HL-60 (cell line): ENCODE results near the gene VOPP1.

Source experiments
- DNase-seq, 2 experiments: peaks; one replicate each; pipeline ENCODE4 v3.0.0-alpha.2; 2010 to 2020; ENCODE audit warnings: low read depth in 1 of 2, low spot score in 1 of 2
- H3K27ac ChIP-seq: fragments of 250-450 bp; sonication (Bioruptor Pico); replicated peaks from 2 replicates; pipeline ENCODE4 v1.5.1; 2020; ENCODE audit warnings: mild to moderate bottlenecking, moderate library complexity
- H3K27me3 ChIP-seq: fragments of 250-450 bp; sonication (Bioruptor Pico); 2 replicates; pipeline ENCODE4 v1.5.1; 2021; ENCODE audit warnings: mild to moderate bottlenecking, moderate library complexity; ENCODE audit not compliant: insufficient read depth, poor library complexity, severe bottlenecking
- H3K4me3 ChIP-seq: replicated peaks from 2 replicates; pipeline ENCODE4 v1.5.1; 2011; ENCODE audit warnings: mild to moderate bottlenecking, control low read depth, low read length; ENCODE audit not compliant: insufficient read depth
- CTCF ChIP-seq: IDR thresholded peaks from one replicate; pipeline ENCODE4 v1.5.1; 2011; ENCODE audit warnings: low read length, control low read depth, inconsistent platforms; ENCODE audit not compliant: insufficient read depth
- GABPA ChIP-seq: IDR thresholded peaks from 2 replicates; pipeline ENCODE4 v1.6.1; 2012; ENCODE audit warnings: low read depth
- POLR2AphosphoS5 ChIP-seq: IDR thresholded peaks from 2 replicates; pipeline ENCODE4 v1.6.1; 2012; ENCODE audit warnings: low read depth
- REST ChIP-seq: IDR thresholded peaks from 2 replicates; pipeline ENCODE4 v1.6.1; 2012; ENCODE audit warnings: low read depth; ENCODE audit not compliant: insufficient replicate concordance
- SPI1 ChIP-seq: IDR thresholded peaks from 2 replicates; pipeline ENCODE4 v1.6.1; 2012; ENCODE audit warnings: low read depth, mild to moderate bottlenecking, borderline replicate concordance

The VOPP1 gene

DNA sequence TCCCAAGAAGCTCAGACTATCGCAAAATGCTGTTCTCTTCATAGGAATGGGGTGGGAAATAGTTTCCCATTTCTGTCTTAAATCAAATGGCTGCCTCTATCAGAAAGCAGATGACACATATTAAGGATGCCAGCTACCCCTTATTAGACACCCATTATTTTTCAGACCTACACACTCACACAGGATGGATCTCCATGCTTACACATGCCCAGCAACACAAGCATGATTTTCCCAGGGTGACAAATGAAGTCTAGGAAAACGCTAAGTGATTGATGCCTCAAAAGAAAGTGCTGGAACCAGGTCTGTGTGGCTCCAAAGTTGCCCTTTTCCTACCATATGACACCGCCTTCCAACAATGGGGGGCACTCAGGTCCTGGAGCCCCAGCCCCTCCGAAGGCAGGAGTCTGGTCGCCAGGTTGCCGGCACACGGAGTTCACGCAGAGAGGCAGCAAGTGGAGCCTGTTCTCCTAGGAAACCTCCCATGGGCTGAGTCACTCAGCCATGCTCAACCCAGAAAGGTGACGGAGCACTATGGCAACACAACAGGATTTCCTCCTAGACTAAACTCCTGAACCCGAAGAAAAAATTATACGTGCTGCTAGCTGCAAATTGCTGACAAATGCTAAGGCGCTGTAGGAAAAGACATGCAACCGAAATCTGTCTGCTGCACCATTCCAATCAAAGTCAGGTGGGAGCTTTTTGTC lies 19.8 kb downstream of the VOPP1 start:
- no peaks in the 10 kb centered on the region for H3K27me3 ChIP-seq
- TF ChIP-seq SPI1, result no peak
- TF ChIP-seq GABPA, result no peak
- no peak for TF ChIP-seq POLR2AphosphoS5
- no peak for TF ChIP-seq REST
- TF ChIP-seq CTCF, result no peak
- H3K27ac ChIP-seq, result no peak overlapping the region
- no peak overlapping the region for H3K4me3 ChIP-seq
- DNase-seq, result no peak

DNA sequence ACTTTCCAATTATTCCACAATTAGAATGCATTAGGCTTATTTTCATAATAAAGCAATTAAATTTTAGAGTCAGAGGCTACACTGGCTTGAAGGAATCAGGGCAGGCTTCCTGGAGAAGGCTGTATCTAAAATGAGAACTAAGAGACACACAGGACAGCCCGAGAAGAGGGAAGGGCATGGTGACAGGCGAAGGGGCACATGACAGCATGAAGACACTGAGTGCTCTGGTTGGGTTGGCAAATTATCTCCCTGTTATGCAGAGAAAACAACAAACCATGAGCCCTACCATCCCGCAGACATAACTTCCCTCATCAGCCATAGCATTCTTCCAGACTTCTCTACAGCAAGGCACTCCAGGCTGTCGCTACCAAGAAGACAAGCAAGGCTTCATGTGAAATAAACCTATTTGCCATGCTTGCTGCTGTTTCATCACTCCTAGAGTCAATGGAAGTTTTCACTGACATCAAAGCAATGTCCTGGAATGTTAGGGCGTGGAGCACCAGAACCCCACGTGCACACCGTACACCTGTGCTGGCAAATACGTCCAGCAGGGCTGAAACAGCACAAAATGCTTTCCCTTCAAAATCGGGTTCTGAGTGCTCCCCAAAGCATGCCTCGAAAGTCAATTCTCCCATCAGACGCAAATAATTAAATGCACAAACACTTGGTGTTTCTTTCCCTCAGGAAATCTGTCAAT lies 21.3 kb downstream of the VOPP1 start:
- H3K4me3 ChIP-seq, result no peak overlapping the region
- H3K27ac ChIP-seq, result no peak overlapping the region
- DNase-seq, result no peak
- H3K27me3 ChIP-seq, result no peaks in the 10 kb centered on the region
- TF ChIP-seq CTCF (no peak), GABPA (no peak), SPI1 (no peak), REST (no peak), POLR2AphosphoS5 (no peak)

DNA sequence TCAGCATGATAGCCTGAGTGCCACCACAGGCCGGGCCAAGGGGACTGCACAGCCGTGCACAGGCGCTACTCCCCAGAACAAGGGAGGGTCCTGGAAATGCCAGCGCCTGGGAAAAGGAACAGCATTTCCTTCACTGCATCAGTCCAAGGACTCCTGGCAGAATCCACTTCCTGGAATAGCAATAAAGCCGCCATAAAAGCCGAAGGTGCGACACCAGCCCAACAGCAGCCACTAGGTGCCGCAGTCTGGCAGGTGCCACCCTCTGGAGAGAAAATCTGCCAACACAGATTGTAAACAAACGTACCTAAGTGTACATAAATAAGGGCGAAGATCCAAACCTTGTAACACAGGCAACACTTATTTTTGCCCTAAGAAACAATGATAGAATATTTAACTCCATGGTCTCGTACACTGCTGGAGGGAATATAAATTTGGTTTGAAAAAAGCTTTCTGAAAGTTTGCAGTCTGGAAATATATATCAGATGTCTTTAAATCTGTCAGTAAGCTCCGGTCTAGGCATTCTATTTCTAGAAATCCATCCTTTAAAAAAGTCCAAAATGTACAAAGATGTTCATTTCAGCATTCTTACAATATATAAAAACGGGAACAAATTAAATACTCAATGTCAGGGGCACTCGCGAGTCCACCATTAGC lies 22.2 kb downstream of the VOPP1 start:
- H3K27ac ChIP-seq, result no peak overlapping the region
- DNase-seq, result no peak
- H3K4me3 ChIP-seq, result no peak overlapping the region

More for the DNA sequence above, 22.2 kb downstream of the VOPP1 start:
- no peak for TF ChIP-seq POLR2AphosphoS5
- no peak for TF ChIP-seq GABPA
- TF ChIP-seq REST, result no peak
- no peaks in the 10 kb centered on the region for H3K27me3 ChIP-seq
